Ishikawa (cell line): ENCODE data around the gene P3H2.

Experiments
- CEBPB ChIP-seq: IDR thresholded peaks from 2 replicates; pipeline ENCODE4 v1.6.1; 2012
- CREB1 ChIP-seq: IDR thresholded peaks from 2 replicates; pipeline ENCODE4 v1.6.1; 2012; ENCODE audit warnings: low read depth
- EGR1 ChIP-seq: IDR thresholded peaks from 2 replicates; pipeline ENCODE4 v1.6.1; 2012
- EP300 ChIP-seq: IDR thresholded peaks from 2 replicates; pipeline ENCODE4 v1.6.1; 2012; ENCODE audit warnings: borderline replicate concordance
- FOXM1 ChIP-seq: IDR thresholded peaks from 2 replicates; pipeline ENCODE4 v1.6.1; 2012; ENCODE audit warnings: low read depth, borderline replicate concordance
- NFIC ChIP-seq: IDR thresholded peaks from 2 replicates; pipeline ENCODE4 v1.6.1; 2012
- RAD21 ChIP-seq: IDR thresholded peaks from 2 replicates; pipeline ENCODE4 v1.6.1; 2012; ENCODE audit warnings: low read depth
- REST ChIP-seq: IDR thresholded peaks from 2 replicates; pipeline ENCODE4 v1.6.1; 2012; ENCODE audit warnings: low read depth, mild to moderate bottlenecking
- TAF1 ChIP-seq: IDR thresholded peaks from 2 replicates; pipeline ENCODE4 v1.6.1; 2012; ENCODE audit warnings: low read depth, mild to moderate bottlenecking
- TCF12 ChIP-seq: IDR thresholded peaks from 2 replicates; pipeline ENCODE4 v1.6.1; 2012; ENCODE audit warnings: low read depth
- TEAD4 ChIP-seq: IDR thresholded peaks from 2 replicates; pipeline ENCODE4 v1.6.1; 2012
- USF1 ChIP-seq: IDR thresholded peaks from 2 replicates; pipeline ENCODE4 v1.6.1; 2012
- YY1 ChIP-seq: IDR thresholded peaks from 2 replicates; pipeline ENCODE4 v1.6.1; 2012; ENCODE audit warnings: low read depth
- ZBTB7A ChIP-seq: IDR thresholded peaks from 2 replicates; pipeline ENCODE4 v1.6.1; 2012; ENCODE audit warnings: low read depth
- TF ChIP-seq, protein P1 (sequence below): IDR thresholded peaks from 2 replicates; pipeline ENCODE4 v1.6.1; 2012

Gene P3H2

DNA sequence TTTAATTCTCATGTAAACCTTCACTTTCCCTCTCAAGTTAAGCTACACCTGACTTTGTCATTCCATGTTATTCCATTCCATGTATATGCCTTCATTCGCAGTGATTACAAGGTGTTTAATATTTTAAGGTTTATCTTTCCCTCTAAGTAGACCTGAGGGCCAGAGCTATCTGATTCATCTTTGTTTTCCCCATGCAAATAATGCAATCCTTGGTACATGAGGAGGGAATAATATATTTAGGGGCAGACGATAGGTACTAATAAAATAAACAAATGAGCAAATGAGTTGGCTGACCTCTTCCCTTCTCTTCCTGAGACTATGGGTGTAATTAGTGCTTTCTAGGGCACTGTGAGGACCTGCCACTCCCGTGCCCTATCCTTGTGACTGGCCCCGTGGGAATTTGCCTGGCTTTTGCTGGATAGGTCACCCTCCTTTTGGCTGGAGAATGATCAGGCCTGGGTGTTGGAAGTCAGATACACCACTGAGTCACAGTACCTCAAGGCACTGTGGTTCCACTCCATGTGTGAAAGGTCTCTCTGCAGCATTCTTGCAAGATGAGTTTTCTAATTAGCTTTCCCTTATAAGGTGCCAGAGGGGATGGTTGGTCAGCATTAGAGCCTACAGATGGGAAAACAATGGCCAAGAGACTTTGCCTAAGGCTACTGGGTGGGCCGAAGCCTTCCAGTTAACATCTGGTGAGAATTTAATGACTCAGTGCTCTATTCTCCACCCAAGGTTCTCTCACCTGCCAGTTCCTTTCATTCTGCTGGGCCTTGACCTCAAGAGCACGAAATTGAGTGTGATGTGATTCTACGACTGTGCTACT, 183.2 kb downstream of the P3H2 start:
- TF ChIP-seq, protein P1, sequence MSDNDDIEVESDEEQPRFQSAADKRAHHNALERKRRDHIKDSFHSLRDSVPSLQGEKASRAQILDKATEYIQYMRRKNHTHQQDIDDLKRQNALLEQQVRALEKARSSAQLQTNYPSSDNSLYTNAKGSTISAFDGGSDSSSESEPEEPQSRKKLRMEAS = peak; percentile 9; the same call in 1 of the 2 replicates
- TF ChIP-seq EP300 (peak; percentile 93; the same call in 1 of the 2 replicates), CEBPB (0 out of 2 replicates have a peak, but pooled peaks have one; percentile 34), YY1 (no peak), REST (no peak), TAF1 (no peak), RAD21 (peak; percentile 25), EGR1 (no peak), USF1 (peak; percentile 19; the same call in 1 of the 2 replicates), CREB1 (no peak), FOXM1 (peak; percentile 91), TEAD4 (peak; percentile 90), NFIC (peak; percentile 81), ZBTB7A (no peak), TCF12 (peak; percentile 97)

DNA sequence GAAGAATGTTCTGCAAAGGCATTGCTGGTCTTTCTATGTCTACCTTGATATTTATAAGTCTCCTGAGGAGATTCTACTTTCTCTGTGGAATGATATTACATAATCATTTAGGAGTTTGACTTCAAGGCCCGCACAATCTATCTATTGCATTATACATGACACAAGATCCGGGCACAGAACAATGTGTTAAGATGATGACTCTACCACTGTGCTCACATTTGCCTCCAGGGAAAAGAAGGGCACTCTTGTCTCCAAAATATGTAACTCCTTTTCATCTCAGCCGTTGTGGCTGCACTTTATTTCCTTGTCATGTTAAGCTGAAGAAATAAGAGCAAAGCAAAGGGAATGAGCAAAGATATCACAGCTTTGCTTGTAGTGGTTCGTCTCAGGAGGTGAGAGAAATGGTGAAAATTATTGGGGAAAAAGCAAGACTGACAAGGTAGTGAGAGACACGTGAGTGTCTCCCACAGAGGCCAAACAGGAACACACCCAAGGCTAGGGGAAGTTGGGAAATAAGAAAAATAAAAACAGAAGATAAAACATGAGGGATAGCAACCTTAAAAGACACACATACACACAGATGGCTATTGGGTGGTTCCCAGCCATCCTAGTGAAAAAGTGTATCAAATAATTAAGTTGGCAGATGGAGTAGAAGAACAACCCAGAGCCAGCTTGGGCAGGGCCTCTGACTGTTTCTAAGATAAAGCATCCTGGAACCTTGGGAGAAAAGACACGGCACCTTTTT, 184.3 kb downstream of the P3H2 start:
- TF ChIP-seq ZBTB7A = no peak
- no peak for TF ChIP-seq EGR1
- TF ChIP-seq EP300 = no peak
- no peak for TF ChIP-seq TCF12
- TF ChIP-seq YY1 = no peak
- TF ChIP-seq, protein P1 = no peak
- TF ChIP-seq TEAD4 = no peak
- no peak for TF ChIP-seq CEBPB
- no peak for TF ChIP-seq USF1
- no peak for TF ChIP-seq FOXM1
- TF ChIP-seq CREB1 = no peak
- TF ChIP-seq TAF1 = no peak
- no peak for TF ChIP-seq RAD21
- TF ChIP-seq REST = no peak
- no peak for TF ChIP-seq NFIC

- TF ChIP-seq FOXM1 (no peak), REST (no peak)
Observed at GRCh38 chr3:189927975-189928895, 192.5 kb downstream of the P3H2 start.
